ENCODE results near the gene PAFAH1B2.
A peak's percentile ranks its signal among the peaks of the same experiment; 100 is the strongest.

Gene PAFAH1B2

DNA sequence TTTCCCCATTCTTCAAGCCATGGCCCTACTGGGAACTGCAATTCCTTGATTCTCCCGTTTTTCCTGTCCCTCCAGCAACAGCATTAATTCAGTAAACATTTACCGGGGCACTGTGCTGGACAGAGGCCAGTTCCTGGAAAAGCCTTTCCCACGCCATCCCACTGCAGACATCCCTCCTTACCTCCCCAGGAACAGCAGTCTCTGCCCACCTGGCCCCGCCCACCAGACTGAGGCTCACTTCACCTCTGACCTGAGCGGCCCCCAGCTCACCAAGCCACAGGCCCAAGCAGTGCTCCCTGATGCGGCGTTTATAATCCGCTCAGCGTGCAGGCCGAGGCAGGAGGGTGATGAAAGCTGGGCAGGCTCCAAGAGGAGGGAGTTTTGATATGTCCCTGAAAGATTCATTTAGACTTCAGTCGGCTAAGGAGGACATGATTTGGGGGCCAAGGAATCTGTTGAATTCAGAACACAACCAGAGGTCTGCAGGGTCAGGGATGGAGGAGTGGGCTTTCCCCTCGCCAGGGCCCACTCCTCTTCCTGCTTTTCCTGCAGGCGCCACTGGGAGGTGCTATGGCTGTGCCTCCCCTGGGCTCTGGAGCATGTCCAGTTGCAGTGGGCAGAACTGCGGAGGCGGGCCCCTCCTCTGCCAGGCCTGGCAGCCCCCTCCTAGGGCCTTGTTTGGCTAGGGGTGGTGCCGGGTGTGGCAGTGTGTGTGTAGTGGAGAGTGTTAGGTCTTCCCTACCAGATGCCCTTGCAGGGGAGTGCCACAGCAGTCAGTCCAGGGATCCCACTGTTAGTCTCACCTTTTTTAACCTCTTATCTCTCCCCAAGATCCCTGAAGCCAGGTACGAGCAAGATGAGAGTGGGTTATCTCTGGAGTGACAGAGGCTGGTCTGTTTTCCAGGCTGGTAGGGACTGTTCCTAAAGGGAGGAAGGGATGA, 53.7 kb downstream of the PAFAH1B2 start:
- Histone ChIP-seq H3K9me3 (ENCODE audit: control insufficient read depth, low read length) (no peaks in the 10 kb centered on the region), H3K4me1 (ENCODE audit: control insufficient read depth, insufficient read depth, low read length) (peaks cover 90% of the 10 kb centered on the region), H3K9ac (ENCODE audit: low read length) (peak overlapping the region; percentile 40), H3K27me3 (ENCODE audit: control insufficient read depth, insufficient read depth, low read length) (no peaks in the 10 kb centered on the region), H3K4me3 (ENCODE audit: low read length) (no peak overlapping the region), H3K36me3 (ENCODE audit: control insufficient read depth, insufficient read depth, low read length) (peaks cover 21% of the 10 kb centered on the region)

- no peaks in the 10 kb centered on the region for H3K9me3 ChIP-seq (ENCODE audit: control insufficient read depth, low read length)
- H3K9ac ChIP-seq (ENCODE audit: low read length) = peak overlapping the region; percentile 40
- no peaks in the 10 kb centered on the region for H3K27me3 ChIP-seq (ENCODE audit: control insufficient read depth, insufficient read depth, low read length)
- peaks cover 15% of the 10 kb centered on the region for H3K36me3 ChIP-seq (ENCODE audit: control insufficient read depth, insufficient read depth, low read length)
- peaks cover 84% of the 10 kb centered on the region for H3K4me1 ChIP-seq (ENCODE audit: control insufficient read depth, insufficient read depth, low read length)
- no peak overlapping the region for H3K4me3 ChIP-seq (ENCODE audit: low read length)
Measured at GRCh38 chr11:117198613-117199012, 54.5 kb downstream of the PAFAH1B2 start.

- Histone ChIP-seq H3K27me3 (ENCODE audit: control insufficient read depth, insufficient read depth, low read length) (no peaks in the 10 kb centered on the region), H3K4me1 (ENCODE audit: control insufficient read depth, insufficient read depth, low read length) (peaks cover 79% of the 10 kb centered on the region), H3K9me3 (ENCODE audit: control insufficient read depth, low read length) (no peaks in the 10 kb centered on the region), H3K4me3 (ENCODE audit: low read length) (no peak within 1 kb of the TSS), H3K36me3 (ENCODE audit: control insufficient read depth, insufficient read depth, low read length) (peaks cover 22% of the 10 kb centered on the region), H3K9ac (ENCODE audit: low read length) (peak within 1 kb of the TSS; percentile 68)
Measured at GRCh38 chr11:117199053-117199915, 55.2 kb downstream of the PAFAH1B2 start, which contains the start of gene TAGLN. TSS of gene TAGLN (plus strand) at chr11:117199370. CDS start at chr11:117203014, 3,644 bp downstream.

DNA sequence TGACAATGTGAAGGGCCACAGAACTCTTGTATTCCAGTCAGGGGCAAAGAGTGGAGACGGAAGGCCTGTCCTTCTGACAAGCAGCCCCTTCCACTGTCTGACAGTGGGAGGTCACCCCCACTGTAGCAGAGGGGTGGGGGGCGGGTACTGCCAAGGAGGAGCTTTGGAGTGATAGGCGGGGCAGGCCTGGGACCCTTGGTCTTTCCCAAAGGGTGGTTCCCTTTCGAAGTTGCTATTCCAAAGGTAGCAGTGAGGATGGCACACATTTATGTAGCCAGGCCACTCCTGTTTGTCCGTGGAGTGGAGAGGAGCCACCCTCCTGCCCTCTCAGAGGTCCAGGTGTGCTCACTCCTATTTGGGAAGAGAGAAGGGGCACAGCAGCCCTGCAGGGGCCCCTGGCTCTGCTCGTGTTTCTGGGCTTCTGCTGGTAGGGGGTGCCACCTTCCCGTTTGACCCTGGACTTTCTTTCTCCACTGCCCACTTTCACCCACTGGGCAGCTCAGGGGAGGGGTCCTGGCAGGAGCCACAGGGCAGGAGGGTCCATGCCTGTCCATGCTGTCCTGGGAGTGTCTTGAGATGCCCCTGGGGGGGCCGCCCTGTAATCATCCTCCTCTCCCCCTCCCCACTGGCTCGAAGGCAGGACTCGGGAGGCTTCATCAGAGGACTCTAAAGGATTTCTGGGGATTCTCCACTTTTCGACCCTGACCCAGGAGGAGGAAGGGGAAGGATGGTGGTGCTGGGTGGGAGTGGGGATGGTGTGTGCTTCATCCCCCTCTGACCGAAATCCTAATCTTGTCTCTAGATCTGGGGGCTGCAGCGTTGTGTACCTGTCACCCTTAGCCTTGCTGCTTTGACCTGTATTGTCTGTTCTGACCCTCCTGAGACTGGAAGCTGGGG, 56.1 kb downstream of the PAFAH1B2 start:
- Histone ChIP-seq H3K27me3 (ENCODE audit: control insufficient read depth, insufficient read depth, low read length) (no peaks in the 10 kb centered on the region), H3K4me1 (ENCODE audit: control insufficient read depth, insufficient read depth, low read length) (peaks cover 71% of the 10 kb centered on the region), H3K9ac (ENCODE audit: low read length) (peak overlapping the region; percentile 68), H3K4me3 (ENCODE audit: low read length) (no peak overlapping the region), H3K36me3 (ENCODE audit: control insufficient read depth, insufficient read depth, low read length) (peaks cover 24% of the 10 kb centered on the region), H3K9me3 (ENCODE audit: control insufficient read depth, low read length) (no peaks in the 10 kb centered on the region)

- Histone ChIP-seq H3K4me1 (ENCODE audit: control insufficient read depth, insufficient read depth, low read length) (peaks cover 62% of the 10 kb centered on the region), H3K4me3 (ENCODE audit: low read length) (no peak overlapping the region), H3K36me3 (ENCODE audit: control insufficient read depth, insufficient read depth, low read length) (peaks cover 19% of the 10 kb centered on the region), H3K9ac (ENCODE audit: low read length) (peak overlapping the region; percentile 68), H3K27me3 (ENCODE audit: control insufficient read depth, insufficient read depth, low read length) (no peaks in the 10 kb centered on the region), H3K9me3 (ENCODE audit: control insufficient read depth, low read length) (no peaks in the 10 kb centered on the region)
Measured at GRCh38 chr11:117200813-117201657, 56.9 kb downstream of the PAFAH1B2 start.

DNA sequence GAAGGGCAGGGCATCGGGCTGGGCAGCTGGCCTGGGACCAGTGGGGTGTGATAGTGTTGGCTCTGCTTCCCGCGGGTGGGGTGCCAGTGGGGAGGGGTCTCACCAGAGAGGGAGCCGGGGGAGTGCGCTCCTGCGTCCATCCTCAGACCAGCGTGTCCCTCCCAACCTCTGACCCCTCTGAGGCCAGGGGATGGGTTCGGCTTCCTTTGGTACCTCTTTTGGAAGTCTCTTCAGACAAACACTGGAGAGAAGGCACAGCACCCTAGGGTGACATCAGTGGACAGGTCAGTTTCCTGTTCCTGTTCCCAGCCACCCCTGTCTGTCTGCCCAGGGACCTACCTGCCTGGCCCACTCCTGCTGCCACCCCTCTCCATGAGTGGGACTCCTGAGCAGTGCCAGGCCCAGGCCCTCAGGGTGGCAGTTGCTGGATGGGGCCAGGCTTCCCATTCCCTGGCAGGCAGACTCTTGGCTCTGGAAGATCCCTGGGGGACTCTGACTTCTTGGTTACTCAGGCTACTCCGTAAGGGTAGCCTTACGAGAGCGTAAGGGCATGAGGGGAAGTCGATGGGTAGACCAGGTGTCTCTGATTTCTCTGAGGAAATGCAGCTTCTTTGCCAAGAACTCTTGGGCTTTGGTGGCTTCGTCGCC, 57.7 kb downstream of the PAFAH1B2 start:
- H3K4me1 ChIP-seq (ENCODE audit: control insufficient read depth, insufficient read depth, low read length) = peaks cover 55% of the 10 kb centered on the region
- H3K36me3 ChIP-seq (ENCODE audit: control insufficient read depth, insufficient read depth, low read length) = peaks cover 16% of the 10 kb centered on the region

GRCh38 chr11:117202386-117203068, 58.4 kb downstream of the PAFAH1B2 start:
- Histone ChIP-seq H3K4me3 (ENCODE audit: low read length) (no peak overlapping the region), H3K36me3 (ENCODE audit: control insufficient read depth, insufficient read depth, low read length) (peaks cover 16% of the 10 kb centered on the region), H3K9me3 (ENCODE audit: control insufficient read depth, low read length) (no peaks in the 10 kb centered on the region), H3K4me1 (ENCODE audit: control insufficient read depth, insufficient read depth, low read length) (peaks cover 47% of the 10 kb centered on the region), H3K27me3 (ENCODE audit: control insufficient read depth, insufficient read depth, low read length) (no peaks in the 10 kb centered on the region), H3K9ac (ENCODE audit: low read length) (peak overlapping the region; percentile 68)

More for the DNA sequence above, 57.7 kb downstream of the PAFAH1B2 start:
- H3K9me3 ChIP-seq (ENCODE audit: control insufficient read depth, low read length) = no peaks in the 10 kb centered on the region
- H3K27me3 ChIP-seq (ENCODE audit: control insufficient read depth, insufficient read depth, low read length) = no peaks in the 10 kb centered on the region
- H3K4me3 ChIP-seq (ENCODE audit: low read length) = no peak overlapping the region
- H3K9ac ChIP-seq (ENCODE audit: low read length) = peak overlapping the region; percentile 68

GRCh38 chr11:117203069-117203407, 59.0 kb downstream of the PAFAH1B2 start:
- peaks cover 16% of the 10 kb centered on the region for H3K36me3 ChIP-seq (ENCODE audit: control insufficient read depth, insufficient read depth, low read length)
- peaks cover 42% of the 10 kb centered on the region for H3K4me1 ChIP-seq (ENCODE audit: control insufficient read depth, insufficient read depth, low read length)
- no peak overlapping the region for H3K4me3 ChIP-seq (ENCODE audit: low read length)
- H3K27me3 ChIP-seq (ENCODE audit: control insufficient read depth, insufficient read depth, low read length) = no peaks in the 10 kb centered on the region
- H3K9me3 ChIP-seq (ENCODE audit: control insufficient read depth, low read length) = no peaks in the 10 kb centered on the region
- no peak overlapping the region for H3K9ac ChIP-seq (ENCODE audit: low read length)

DNA sequence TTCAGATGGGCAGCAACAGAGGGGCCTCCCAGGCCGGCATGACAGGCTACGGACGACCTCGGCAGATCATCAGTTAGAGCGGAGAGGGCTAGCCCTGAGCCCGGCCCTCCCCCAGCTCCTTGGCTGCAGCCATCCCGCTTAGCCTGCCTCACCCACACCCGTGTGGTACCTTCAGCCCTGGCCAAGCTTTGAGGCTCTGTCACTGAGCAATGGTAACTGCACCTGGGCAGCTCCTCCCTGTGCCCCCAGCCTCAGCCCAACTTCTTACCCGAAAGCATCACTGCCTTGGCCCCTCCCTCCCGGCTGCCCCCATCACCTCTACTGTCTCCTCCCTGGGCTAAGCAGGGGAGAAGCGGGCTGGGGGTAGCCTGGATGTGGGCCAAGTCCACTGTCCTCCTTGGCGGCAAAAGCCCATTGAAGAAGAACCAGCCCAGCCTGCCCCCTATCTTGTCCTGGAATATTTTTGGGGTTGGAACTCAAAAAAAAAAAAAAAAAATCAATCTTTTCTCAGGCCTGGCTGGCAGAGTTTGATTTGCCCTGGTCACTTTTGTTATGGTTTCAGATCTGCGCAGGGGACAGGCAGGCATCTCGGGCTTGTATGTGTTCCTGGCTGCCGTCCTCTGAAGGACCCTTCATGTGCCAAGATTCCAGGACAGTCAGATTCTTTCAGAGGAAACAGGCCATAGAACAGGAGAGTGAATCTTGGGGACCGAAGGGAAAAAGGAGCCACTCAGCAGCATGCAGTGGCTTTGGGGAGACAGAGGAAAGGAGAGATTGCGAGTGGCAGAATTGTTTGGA, 60.4 kb downstream of the PAFAH1B2 start:
- Histone ChIP-seq H3K9ac (ENCODE audit: low read length) (no peak overlapping the region), H3K36me3 (ENCODE audit: control insufficient read depth, insufficient read depth, low read length) (peaks cover 16% of the 10 kb centered on the region), H3K9me3 (ENCODE audit: control insufficient read depth, low read length) (no peaks in the 10 kb centered on the region), H3K4me3 (ENCODE audit: low read length) (no peak overlapping the region), H3K27me3 (ENCODE audit: control insufficient read depth, insufficient read depth, low read length) (no peaks in the 10 kb centered on the region), H3K4me1 (ENCODE audit: control insufficient read depth, insufficient read depth, low read length) (peaks cover 31% of the 10 kb centered on the region)

All from mucosa of stomach (tissue), 1 donor.